Ecto neural progenitor cell (in vitro differentiated cells): ENCODE results near the gene RNF10.
"Not testable (repeated sequence)": the region's sequence is repeated elsewhere in the genome, so short reads cannot be mapped to it uniquely, and the experiment has no call there.

Experiments used
- DNase-seq: peaks from one replicate; pipeline ENCODE4 v3.0.0-alpha.2; 2018; ENCODE audit warnings: low spot score

Gene RNF10

GRCh38 chr12:120534203-120534702, at the start of gene RNF10:
TSS of gene RNF10 (plus strand) at chr12:120534356. CDS start at chr12:120534812, 456 bp downstream.
- DNase-seq: peak; percentile 88

- DNase-seq: no peak
These were observed 47.9 kb upstream of the RNF10 start for GRCh38 chr12:120485961-120486881.

- DNase-seq: not testable (repeated sequence)
These were observed 46.6 kb upstream of the RNF10 start for GRCh38 chr12:120487552-120487951.

GRCh38 chr12:120488057-120488640, 46.0 kb upstream of the RNF10 start:
- DNase-seq: no peak

- no peak for DNase-seq
These were observed 45.1 kb upstream of the RNF10 start for GRCh38 chr12:120489018-120489417.

- DNase-seq: no peak
These were observed 43.8 kb upstream of the RNF10 start for GRCh38 chr12:120490325-120490724.

GRCh38 chr12:120490833-120491512, 43.2 kb upstream of the RNF10 start:
- DNase-seq: no peak

- no peak for DNase-seq
These were observed 38.9 kb upstream of the RNF10 start for GRCh38 chr12:120495186-120495730.

- peak; percentile 100 for DNase-seq
These were observed 38.3 kb upstream of the RNF10 start, which contains the start of gene DYNLL1 for GRCh38 chr12:120495731-120496412. TSS of gene DYNLL1 (plus strand) at chr12:120496113. CDS start at chr12:120496422, 309 bp downstream.

GRCh38 chr12:120496413-120497340, 37.5 kb upstream of the RNF10 start:
- peak; percentile 85 for DNase-seq

GRCh38 chr12:120497524-120498150, 36.5 kb upstream of the RNF10 start:
- DNase-seq: no peak

GRCh38 chr12:120498870-120499515, 35.2 kb upstream of the RNF10 start:
- DNase-seq: no peak

- DNase-seq: no peak
These were observed 33.6 kb upstream of the RNF10 start for GRCh38 chr12:120500581-120500980.

GRCh38 chr12:120504587-120504986, 29.6 kb upstream of the RNF10 start:
- DNase-seq: no peak

GRCh38 chr12:120508537-120508936, 25.6 kb upstream of the RNF10 start:
- DNase-seq: no peak

- DNase-seq: no peak
These were observed 20.2 kb upstream of the RNF10 start for GRCh38 chr12:120514002-120514401.

GRCh38 chr12:120515496-120515895, 18.7 kb upstream of the RNF10 start:
- DNase-seq: no peak

- not testable (repeated sequence) for DNase-seq
These were observed 14.8 kb upstream of the RNF10 start for GRCh38 chr12:120519324-120519723.

- no peak for DNase-seq
These were observed 11.6 kb upstream of the RNF10 start for GRCh38 chr12:120522568-120522967.
